ENCODE measurements around the gene LMCD1. TPM values are rescaled to one million over a fixed set of nuclear protein-coding genes. Genes with fewer than 3 reads are reported as not detected.

LMCD1 gene
- total RNA-seq, 1 donor from 2014 or later = 26.1 TPM

DNA sequence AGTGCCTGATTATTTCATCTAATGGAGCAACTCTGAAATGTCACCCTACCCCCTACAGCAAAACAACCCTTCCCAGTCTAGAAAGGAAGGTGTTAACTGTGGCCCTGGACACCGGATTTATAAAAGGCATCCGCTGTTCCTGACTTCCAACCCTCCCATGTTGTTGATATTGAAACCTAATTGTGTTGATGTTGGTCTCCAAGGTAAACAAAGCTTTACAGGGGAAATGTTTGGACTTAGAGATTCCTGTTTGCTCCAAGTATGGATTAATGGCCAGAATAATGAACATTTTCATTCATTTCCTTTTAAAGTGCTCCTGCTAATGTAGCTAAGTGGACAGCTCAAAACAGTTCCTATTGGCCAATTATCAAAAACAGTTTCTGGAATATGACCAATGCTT lies 19.4 kb upstream of the LMCD1 start:
- DNase-seq (ENCODE audit: low spot score, unreplicated experiment) = no peak
- Mint-ChIP-seq H3K9me3 (ENCODE audit: low read depth) (peaks cover 17% of the 10 kb centered on the region), H3K27ac (peak overlapping the region; percentile 58), H3K36me3 (ENCODE audit: insufficient read depth) (peaks cover 8% of the 10 kb centered on the region), H3K4me3 (ENCODE audit: low read depth) (no peak overlapping the region), H3K4me1 (ENCODE audit: low read depth) (peaks cover 23% of the 10 kb centered on the region), H3K27me3 (no peaks in the 10 kb centered on the region)
- no peak for TF ChIP-seq CTCF (IDR thresholded peaks at IDR 0.05; ENCODE audit: unreplicated experiment)

DNA sequence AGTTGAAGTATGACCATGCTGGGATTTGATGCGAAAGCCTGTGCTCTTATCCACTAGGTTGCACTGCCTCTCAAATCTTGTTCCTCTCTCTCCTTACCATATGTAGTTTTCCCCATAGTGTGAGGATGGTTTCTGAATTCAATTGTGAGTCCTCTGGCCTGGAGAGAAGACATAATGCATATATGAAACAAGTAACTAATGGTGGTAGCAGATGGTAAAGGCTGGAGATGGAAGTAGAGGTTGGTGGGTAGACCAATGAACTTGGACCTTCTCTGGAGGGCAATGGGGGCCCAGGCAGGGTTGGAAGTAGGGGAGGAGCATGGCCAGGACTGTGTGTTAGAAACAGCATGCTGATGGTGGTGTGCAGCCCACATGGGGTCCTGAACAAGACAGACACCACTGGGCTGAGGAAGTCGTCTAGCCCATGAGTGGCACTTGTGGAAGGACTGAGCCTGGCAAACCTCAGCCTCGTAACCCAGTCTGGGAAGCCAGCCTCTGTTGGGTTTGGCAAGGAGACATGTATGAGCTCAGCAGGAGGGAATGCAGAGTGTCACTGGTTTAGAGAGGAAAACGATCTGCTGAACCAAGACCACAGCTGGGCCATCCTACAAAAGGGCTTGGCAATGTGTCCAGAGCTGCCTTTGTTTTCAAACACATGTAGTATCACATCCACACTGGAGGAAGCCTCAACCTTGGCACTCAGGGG lies 18.5 kb upstream of the LMCD1 start:
- TF ChIP-seq CTCF (IDR thresholded peaks at IDR 0.05; ENCODE audit: unreplicated experiment) = no peak
- Mint-ChIP-seq H3K27me3 (no peaks in the 10 kb centered on the region), H3K36me3 (ENCODE audit: insufficient read depth) (peaks cover 10% of the 10 kb centered on the region), H3K9me3 (ENCODE audit: low read depth) (peaks cover 19% of the 10 kb centered on the region), H3K27ac (no peak overlapping the region), H3K4me1 (ENCODE audit: low read depth) (peaks cover 23% of the 10 kb centered on the region), H3K4me3 (ENCODE audit: low read depth) (no peak overlapping the region)
- no peak for DNase-seq (ENCODE audit: low spot score, unreplicated experiment)

DNA sequence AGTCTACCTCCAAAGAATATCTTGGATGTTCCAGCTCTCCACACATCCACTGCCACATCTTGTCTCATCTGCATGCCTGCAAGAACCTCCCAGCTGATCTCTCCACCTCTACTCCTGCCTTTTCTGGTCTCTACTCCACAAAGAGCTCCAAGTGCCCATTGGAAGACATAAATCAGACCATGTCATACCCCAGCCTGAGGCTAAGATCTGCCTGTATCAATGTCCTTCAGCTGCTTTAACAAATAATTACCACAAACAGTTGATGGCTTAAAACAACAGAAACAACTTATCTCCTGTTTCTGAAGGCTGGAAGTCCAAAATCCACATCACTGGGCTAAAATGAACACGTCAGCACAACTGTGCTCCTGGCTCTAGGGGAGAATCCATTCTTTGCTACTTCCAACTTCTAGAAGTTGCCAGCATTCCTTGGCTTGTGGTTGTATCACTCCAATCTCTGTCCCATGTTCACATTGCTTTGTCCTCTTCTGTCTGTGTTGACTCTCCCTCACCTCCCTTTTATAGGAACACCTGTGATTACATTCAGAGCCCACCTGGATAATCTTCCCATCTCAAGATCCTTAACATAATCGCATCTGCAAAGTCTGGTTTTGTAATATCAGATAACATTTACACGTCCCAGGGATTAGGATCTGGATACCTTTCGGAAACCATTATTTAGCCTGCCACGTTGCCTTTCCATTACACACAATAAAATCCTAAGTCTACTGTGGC lies 17.0 kb upstream of the LMCD1 start:
- DNase-seq (ENCODE audit: low spot score, unreplicated experiment) = no peak
- H3K36me3 Mint-ChIP-seq (ENCODE audit: insufficient read depth) = peaks cover 15% of the 10 kb centered on the region
- H3K27ac Mint-ChIP-seq = no peak overlapping the region
- H3K4me3 Mint-ChIP-seq (ENCODE audit: low read depth) = no peak overlapping the region
- no peak for TF ChIP-seq CTCF (IDR thresholded peaks at IDR 0.05; ENCODE audit: unreplicated experiment)
- no peaks in the 10 kb centered on the region for H3K27me3 Mint-ChIP-seq
- H3K9me3 Mint-ChIP-seq (ENCODE audit: low read depth) = peaks cover 15% of the 10 kb centered on the region
- peaks cover 26% of the 10 kb centered on the region for H3K4me1 Mint-ChIP-seq (ENCODE audit: low read depth)

- TF ChIP-seq CTCF (IDR thresholded peaks at IDR 0.05; ENCODE audit: unreplicated experiment) = no peak
- Mint-ChIP-seq H3K4me3 (ENCODE audit: low read depth) (no peak overlapping the region), H3K27me3 (no peaks in the 10 kb centered on the region), H3K4me1 (ENCODE audit: low read depth) (peaks cover 25% of the 10 kb centered on the region), H3K9me3 (ENCODE audit: low read depth) (peaks cover 15% of the 10 kb centered on the region), H3K36me3 (ENCODE audit: insufficient read depth) (peaks cover 15% of the 10 kb centered on the region), H3K27ac (no peak overlapping the region)
- no peak for DNase-seq (ENCODE audit: low spot score, unreplicated experiment)
Observed at GRCh38 chr3:8485141-8485870, 16.3 kb upstream of the LMCD1 start.

DNA sequence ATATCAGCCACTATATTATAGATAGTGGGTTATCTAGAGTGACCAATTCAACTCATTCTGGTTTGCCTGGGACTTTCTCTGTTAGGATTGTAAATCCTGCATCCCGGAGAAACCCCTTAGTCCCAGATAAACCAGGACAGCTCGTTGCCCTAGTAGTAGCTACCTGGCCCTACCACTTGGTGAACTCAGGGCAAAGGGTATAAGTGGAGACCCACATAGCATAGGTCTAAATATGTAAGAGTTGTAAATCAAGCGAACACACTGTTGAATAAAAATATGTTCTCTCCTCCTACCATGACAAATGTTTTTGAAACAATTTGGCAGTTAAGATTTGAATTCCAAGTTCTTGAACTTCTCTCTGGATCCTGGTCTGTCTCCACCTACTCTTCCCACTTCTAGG lies 15.7 kb upstream of the LMCD1 start:
- peaks cover 15% of the 10 kb centered on the region for H3K36me3 Mint-ChIP-seq (ENCODE audit: insufficient read depth)
- no peak overlapping the region for H3K4me3 Mint-ChIP-seq (ENCODE audit: low read depth)
- DNase-seq (ENCODE audit: low spot score, unreplicated experiment) = no peak
- H3K27me3 Mint-ChIP-seq = no peaks in the 10 kb centered on the region
- peaks cover 15% of the 10 kb centered on the region for H3K9me3 Mint-ChIP-seq (ENCODE audit: low read depth)
- no peak overlapping the region for H3K27ac Mint-ChIP-seq
- H3K4me1 Mint-ChIP-seq (ENCODE audit: low read depth) = peaks cover 20% of the 10 kb centered on the region
- TF ChIP-seq CTCF (IDR thresholded peaks at IDR 0.05; ENCODE audit: unreplicated experiment) = no peak

Data from progenitor cell of endocrine pancreas (in vitro differentiated cells).